ENCODE data around the gene ADARB1.

Gene ADARB1

GRCh38 chr21:45190013-45190412 is 115.6 kb downstream of the ADARB1 start:
- DNase-seq (ENCODE audit: low read depth): no peak
- H3K4me3 ChIP-seq (ENCODE audit: low read length): no peak overlapping the region
- no peak for TF ChIP-seq CTCF (IDR thresholded peaks at IDR 0.05; ENCODE audit: insufficient read depth, low read depth, low read length, missing control alignments)

- no peak for DNase-seq (ENCODE audit: low read depth)
- peak; percentile 8 for TF ChIP-seq CTCF (IDR thresholded peaks at IDR 0.05; ENCODE audit: insufficient read depth, low read depth, low read length, missing control alignments)
Measured at GRCh38 chr21:45192332-45192731, 118.0 kb downstream of the ADARB1 start.

GRCh38 chr21:45196620-45197019 is 122.2 kb downstream of the ADARB1 start:
- H3K4me3 ChIP-seq (ENCODE audit: low read length): no peak overlapping the region
- DNase-seq (ENCODE audit: low read depth): no peak
- TF ChIP-seq CTCF (IDR thresholded peaks at IDR 0.05; ENCODE audit: insufficient read depth, low read depth, low read length, missing control alignments): no peak

More at GRCh38 chr21:45192332-45192731, 118.0 kb downstream of the ADARB1 start:
- no peak overlapping the region for H3K4me3 ChIP-seq (ENCODE audit: low read length)

GRCh38 chr21:45199201-45199600 is 124.8 kb downstream of the ADARB1 start:
- TF ChIP-seq CTCF (IDR thresholded peaks at IDR 0.05; ENCODE audit: insufficient read depth, low read depth, low read length, missing control alignments): no peak
- no peak overlapping the region for H3K4me3 ChIP-seq (ENCODE audit: low read length)
- DNase-seq (ENCODE audit: low read depth): no peak

GRCh38 chr21:45200031-45200430 is 125.7 kb downstream of the ADARB1 start:
- DNase-seq (ENCODE audit: low read depth): no peak
- no peak for TF ChIP-seq CTCF (IDR thresholded peaks at IDR 0.05; ENCODE audit: insufficient read depth, low read depth, low read length, missing control alignments)
- H3K4me3 ChIP-seq (ENCODE audit: low read length): no peak overlapping the region

GRCh38 chr21:45200581-45201296 is 126.4 kb downstream of the ADARB1 start:
- H3K4me3 ChIP-seq (ENCODE audit: low read length): no peak overlapping the region
- TF ChIP-seq CTCF (IDR thresholded peaks at IDR 0.05; ENCODE audit: insufficient read depth, low read depth, low read length, missing control alignments): no peak
- DNase-seq (ENCODE audit: low read depth): no peak

- H3K4me3 ChIP-seq (ENCODE audit: low read length): no peak overlapping the region
- no peak for DNase-seq (ENCODE audit: low read depth)
- no peak for TF ChIP-seq CTCF (IDR thresholded peaks at IDR 0.05; ENCODE audit: insufficient read depth, low read depth, low read length, missing control alignments)
Measured at GRCh38 chr21:45202344-45202743, 128.0 kb downstream of the ADARB1 start.

Data from epithelial cell of esophagus (primary cell).